GM12878 (cell line): Measurements from ENCODE around the gene PDE6D. TPM values are rescaled to one million over a fixed set of nuclear protein-coding genes. Genes with fewer than 3 reads are reported as not detected.

ENCODE experiments used
- ATAC-seq: fragments of 200-7000 bp; cut with Tn5 transposase; 3 replicates; pipeline ENCODE4 v1.9.1; 2020; ENCODE audit warnings: mild to moderate bottlenecking, moderate library complexity
- BruUV-seq: library from RNA; stranded (reverse); fragments of 400-500 nt; replicated peaks from 2 replicates; lab custom pipeline; 2021; lab: Mats Ljungman, UMichigan
- CTCF ChIA-PET: fragments of 300-600 bp; sonication (Branson Sonifier 250); formaldehyde crosslinking; extraction: SDS; loops from one replicate; lab custom pipeline; 2021; ENCODE audit warnings: inconsistent platforms; lab: Yijun Ruan, JAX
- POLR2A ChIA-PET: fragments of 350-600 bp; formaldehyde crosslinking; extraction: SDS; loops from one replicate; lab custom pipeline; 2021; ENCODE audit warnings: inconsistent platforms; lab: Charles Lee
- RAD21 ChIA-PET: fragments of 300-600 bp; sonication (Branson Sonifier 250); formaldehyde crosslinking; loops from one replicate; lab custom pipeline; 2023; ENCODE audit warnings: antibody characterized with exemption; ENCODE audit not compliant: unreplicated experiment; lab: Charles Lee
- SMC1A ChIA-PET: fragments of 300-600 bp; sonication (Branson Sonifier 250); formaldehyde crosslinking; loops from one replicate; lab custom pipeline; 2023; ENCODE audit not compliant: unreplicated experiment, uncharacterized antibody; lab: Charles Lee
- DNase-seq: peaks from one replicate; pipeline ENCODE4 v3.0.0-alpha.2; 2011; ENCODE audit warnings: low read depth, low spot score
- FAIRE-seq: peaks from 3 replicates; lab custom pipeline; 2011; peaks lifted over from hg19 to GRCh38; lab: Jason Lieb, UNC
- H2AFZ ChIP-seq: 2 replicates; pipeline ENCODE4 v1.6.0; 2011; ENCODE audit warnings: low read depth, low read length, control low read depth; ENCODE audit not compliant: control insufficient read depth
- H3K27ac ChIP-seq: 2 replicates; pipeline ENCODE4 v1.5.1; 2011; ENCODE audit warnings: control low read depth; ENCODE audit not compliant: control insufficient read depth, insufficient read depth
- H3K27me3 ChIP-seq, 2 experiments: replicated peaks in 1 of 2; 2 replicates each; pipeline versions ENCODE4 v1.6.0 to v1.6.1; 2011; ENCODE audit warnings: low read length in 1 of 2; ENCODE audit not compliant: control insufficient read depth in 2 of 2, insufficient read depth in 2 of 2
- H3K36me3 ChIP-seq, 2 experiments: 2 replicates each; pipeline ENCODE4 v1.5.1; 2011; ENCODE audit warnings: low read length in 1 of 2; ENCODE audit not compliant: control insufficient read depth in 2 of 2, insufficient read depth in 2 of 2
- H3K4me1 ChIP-seq: 2 replicates; pipeline ENCODE4 v1.6.1; 2011; ENCODE audit warnings: mild to moderate bottlenecking, low read length, moderate library complexity, mixed read lengths; ENCODE audit not compliant: control insufficient read depth, insufficient read depth
- H3K4me2 ChIP-seq: 2 replicates; pipeline ENCODE4 v1.6.0; 2011; ENCODE audit warnings: control low read depth; ENCODE audit not compliant: control insufficient read depth, insufficient read depth
- H3K4me3 ChIP-seq: fragments of 200-600 bp; sonication (generic); 2 replicates; pipeline ENCODE4 v1.5.1; 2016
- H3K79me2 ChIP-seq: 2 replicates; pipeline ENCODE4 v1.6.0; 2011; ENCODE audit warnings: low read length; ENCODE audit not compliant: control insufficient read depth, insufficient read depth
- H3K9ac ChIP-seq: 2 replicates; pipeline ENCODE4 v1.8.0; 2011; ENCODE audit warnings: low read length, control low read depth, mixed read lengths; ENCODE audit not compliant: control insufficient read depth, insufficient read depth
- H3K9me3 ChIP-seq: replicated peaks from 3 replicates; pipeline ENCODE4 v1.5.1; 2011; ENCODE audit warnings: mild to moderate bottlenecking, low read length; ENCODE audit not compliant: control insufficient read depth, insufficient read depth
- H4K20me1 ChIP-seq: 2 replicates; pipeline ENCODE4 v1.6.0; 2011; ENCODE audit not compliant: control insufficient read depth, insufficient read depth
- BACH1 ChIP-seq: fragments of 450-650 bp; IDR thresholded peaks from 2 replicates; pipeline ENCODE4 v1.6.1; 2017; ENCODE audit warnings: mild to moderate bottlenecking, borderline replicate concordance
- BCL3 ChIP-seq: IDR thresholded peaks from 2 replicates; pipeline ENCODE4 v1.6.1; 2011; ENCODE audit warnings: borderline replicate concordance, low read depth, mild to moderate bottlenecking, moderate library complexity, low read length; ENCODE audit not compliant: insufficient read depth, poor library complexity, severe bottlenecking
- CBX3 ChIP-seq: fragments of 200-600 bp; sonication (generic); IDR thresholded peaks from 2 replicates; pipeline ENCODE4 v1.6.1; 2016; ENCODE audit warnings: low read depth, borderline replicate concordance
- EZH2 ChIP-seq: IDR thresholded peaks from 2 replicates; pipeline ENCODE4 v1.6.1; 2012; ENCODE audit warnings: low read depth, mild to moderate bottlenecking, control low read depth, inconsistent platforms, low read length, borderline replicate concordance; ENCODE audit not compliant: control insufficient read depth
- FOXM1 ChIP-seq: IDR thresholded peaks from 2 replicates; pipeline ENCODE4 v1.6.1; 2012; ENCODE audit warnings: low read depth, mild to moderate bottlenecking, inconsistent platforms, low read length, moderate library complexity
- JUNB ChIP-seq: IDR thresholded peaks from 2 replicates; pipeline ENCODE4 v1.6.1; 2016; ENCODE audit warnings: antibody characterized with exemption, mild to moderate bottlenecking
- KDM1A ChIP-seq: fragments of 200-600 bp; sonication (generic); IDR thresholded peaks from 2 replicates; pipeline ENCODE4 v1.6.1; 2016; ENCODE audit warnings: borderline replicate concordance
- MTA2 ChIP-seq: fragments of 450-650 bp; IDR thresholded peaks from 2 replicates; pipeline ENCODE4 v1.6.1; 2016; ENCODE audit warnings: low read depth, mild to moderate bottlenecking, moderate library complexity
- MXI1 ChIP-seq: fragments of 150-350 bp; IDR thresholded peaks from 2 replicates; pipeline ENCODE4 v1.6.1; 2011; ENCODE audit warnings: low read depth, mild to moderate bottlenecking, inconsistent platforms, low read length, improper control_type of control experiment
- NR2C2 ChIP-seq: IDR thresholded peaks from 2 replicates; pipeline ENCODE4 v1.6.1; 2011; ENCODE audit warnings: borderline replicate concordance, low read depth; ENCODE audit not compliant: control insufficient read depth, insufficient read length
- RAD51 ChIP-seq: fragments of 450-650 bp; IDR thresholded peaks from 2 replicates; pipeline ENCODE4 v1.6.1; 2016; ENCODE audit warnings: moderate library complexity, mild to moderate bottlenecking, inconsistent platforms
- SKIL ChIP-seq: fragments of 450-650 bp; IDR thresholded peaks from 2 replicates; pipeline ENCODE4 v1.6.1; 2017; ENCODE audit warnings: mild to moderate bottlenecking, low read depth, inconsistent platforms; ENCODE audit not compliant: poor library complexity, severe bottlenecking
- SMC3 ChIP-seq: IDR thresholded peaks from 2 replicates; pipeline ENCODE4 v1.6.1; 2011; ENCODE audit warnings: low read length, improper control_type of control experiment, borderline replicate concordance
- SP1 ChIP-seq: IDR thresholded peaks from one replicate; pipeline ENCODE4 v1.6.1; 2011; ENCODE audit warnings: low read depth, low read length
- SRF ChIP-seq, 2 experiments: IDR thresholded peaks; 2 replicates each; pipeline ENCODE4 v1.6.1; 2011; ENCODE audit warnings: low read depth in 2 of 2, low read length in 2 of 2, mild to moderate bottlenecking in 1 of 2, moderate library complexity in 1 of 2
- STAT1 ChIP-seq: fragments of 450-650 bp; conservative IDR thresholded peaks from 2 replicates; pipeline ENCODE4 v1.6.1; 2014; ENCODE audit warnings: antibody characterized with exemption, mild to moderate bottlenecking
- USF1 ChIP-seq: IDR thresholded peaks from 2 replicates; pipeline ENCODE4 v1.6.1; 2011; ENCODE audit warnings: borderline replicate concordance, low read depth, mild to moderate bottlenecking, moderate library complexity, mixed read lengths, low read length; ENCODE audit not compliant: insufficient read depth; ENCODE audit errors: extremely low read length
- ZNF207 ChIP-seq: fragments of 450-650 bp; IDR thresholded peaks from 2 replicates; pipeline ENCODE4 v1.6.1; 2014; ENCODE audit warnings: antibody characterized with exemption, mild to moderate bottlenecking, borderline replicate concordance
- WGBS: methylation state at CpG from one replicate; pipeline ENCODE4 v1.1.6; 2016; ENCODE audit warnings: low lambda C conversion rate; ENCODE audit not compliant: insufficient replicate concordance, insufficient coverage; ENCODE audit errors: missing lambda C conversion rate; 5-methylcytosine and 5-hydroxymethylcytosine counted together
- in situ Hi-C: fragments of 300-500 bp; cut with MboI; formaldehyde crosslinking; loops from 9 replicates; pipeline ENCODE4 v1.14.3; 2018; ENCODE audit warnings: mixed read lengths
- intact Hi-C: fragments of 100-400 bp; cut with micrococcal nuclease; formaldehyde crosslinking; loops from one replicate; pipeline ENCODE4 v1.14.2; 2022; ENCODE audit not compliant: unreplicated experiment
- polyA plus RNA-seq, 11 experiments: library from polyadenylated mRNA; depleted of rRNA in 4 of 11; unstranded in 6 of 11; stranded (reverse) in 5 of 11; fragments of >200 nt; fragmentation: Nextera tagmentation in 4 of 11; fragmentation: Illumina TruSeq in 1 of 11; extraction: Ambion mirVana in 4 of 11; extraction: Trizol in 1 of 11; gene quantifications; 1 replicate in 1 of 11; 2 replicates in 10 of 11; pipeline versions ENCODE4 v1.2.1 to v1.2.3, GENCODE V29; 2011 to 2016; ENCODE audit warnings: inconsistent platforms in 2 of 11, missing spikeins in 2 of 11, low read depth in 1 of 11
- total RNA-seq, 4 experiments: library from RNA; depleted of rRNA in 3 of 4; stranded (reverse); fragments of >200 nt in 3 of 4; fragmentation: Illumina TruSeq in 1 of 4; extraction: Trizol in 1 of 4; gene quantifications; 2 replicates each; pipeline versions ENCODE4 v1.2.1 to v1.2.3, GENCODE V29; 2013 to 2021

Gene PDE6D
- total and polyA plus RNA-seq, 10 of the 15 experiments (the other 5 are each of a cell fraction or from before 2014, with no cell fraction given), result 8.2 to 69.4 (median 56.2) TPM

GRCh38 chr2:231720292-231720986 lies 60.6 kb downstream of the PDE6D start (continued):
- peak; percentile 37 for TF ChIP-seq USF1
- peak; percentile 29; the same call in 1 of the 2 replicates for TF ChIP-seq RAD51
- no peak for TF ChIP-seq BCL3
- TF ChIP-seq, all 136 proteins: peak for 3

GRCh38 chr2:231718799-231719198 lies 62.3 kb downstream of the PDE6D start:
- Histone ChIP-seq H2AFZ (no peak overlapping the region), H3K36me3 (peaks cover 0 to 11% of the 10 kb centered on the region in 2 experiments; a peak in 2 of 4 replicates), H4K20me1 (no peaks in the 10 kb centered on the region), H3K27me3 (no peaks in the 10 kb centered on the region), H3K79me2 (no peaks in the 10 kb centered on the region; the same call in 1 of the 2 replicates), H3K4me3 (no peak overlapping the region), H3K4me2 (no peak overlapping the region), H3K27ac (no peak overlapping the region), H3K4me1 (peaks cover 26% of the 10 kb centered on the region), H3K9me3 (no peaks in the 10 kb centered on the region), H3K9ac (no peak overlapping the region)
- POLR2A ChIA-PET, result interaction anchor here (0.5 to 0.7 kb wide), 3 partner anchors 28 to 185 kb away, joined by 3 to 7 read pairs (median 3); no protein-coding TSS in a partner anchor
- FAIRE-seq (no peak), DNase-seq (no peak), ATAC-seq (no peak)
- BruUV-seq, result no TSS peak
- CTCF ChIA-PET, result interaction anchor here (8.0 to 11.8 kb wide), 2 partner anchors 38 to 107 kb away, joined by 197 to 811 read pairs; no protein-coding TSS in a partner anchor
- WGBS, result 91% methylated on average over 6 of the region's 6 CpGs
- in situ Hi-C loops (loop anchor here (5.0 kb wide), 2 partner anchors 41 to 111 kb away; no protein-coding TSS in a partner anchor), intact Hi-C loops (no loop called here)
- SMC1A ChIA-PET, result interaction anchor here (16.5 kb wide), 1 partner anchor 43 kb away, joined by 343 read pairs; no protein-coding TSS in a partner anchor
- RAD21 ChIA-PET, result interaction anchor here (11.7 kb wide), 1 partner anchor 36 kb away, joined by 463 read pairs; no protein-coding TSS in a partner anchor
- TF ChIP-seq FOXM1, result no peak
- TF ChIP-seq NR2C2, result no peak
- no peak for TF ChIP-seq SP1
- TF ChIP-seq MXI1, result no peak
- TF ChIP-seq CBX3, result no peak
- TF ChIP-seq STAT1, result no peak
- TF ChIP-seq KDM1A, result no peak
- no peak for TF ChIP-seq JUNB
- no peak for TF ChIP-seq SKIL
- no peak for TF ChIP-seq MTA2
- no peak for TF ChIP-seq BACH1
- TF ChIP-seq EZH2, result no peak
- TF ChIP-seq SMC3, result no peak
- no peak for TF ChIP-seq ZNF207
- no peak for TF ChIP-seq SRF (IDR thresholded peaks at IDR 0.05; ENCODE audit: low read depth in 2 of 2, low read length in 2 of 2)
